Prostate gland (tissue), 2 donors: ENCODE measurements around the gene PCSK1. TPM values are rescaled to one million over a fixed set of nuclear protein-coding genes. Genes with fewer than 3 reads are reported as not detected.

Experiments
- DNase-seq: peaks from one replicate; pipeline ENCODE4 v3.0.0-alpha.2; 2019; ENCODE audit warnings: low spot score
- H3K27ac ChIP-seq, 2 donors: fragments of 200-600 bp; sonication (generic); 2 replicates each; pipeline ENCODE4 v1.5.1; 2017 to 2019
- H3K27me3 ChIP-seq: fragments of 200-600 bp; sonication (generic); replicated peaks from 2 replicates; pipeline ENCODE4 v1.5.1; 2019; ENCODE audit not compliant: insufficient read depth
- H3K36me3 ChIP-seq, 2 donors: fragments of 200-600 bp; sonication (generic); 1 replicate in 1 of 2; 2 replicates in 1 of 2; pipeline versions ENCODE4 v1.5.1 to v1.8.1; 2017 to 2019
- H3K4me1 ChIP-seq: fragments of 200-600 bp; sonication (generic); replicated peaks from 2 replicates; pipeline ENCODE4 v1.5.1; 2019
- H3K4me3 ChIP-seq, 2 donors: fragments of 200-600 bp; sonication (generic); 2 replicates each; pipeline ENCODE4 v1.5.1; 2017 to 2019
- H3K9me3 ChIP-seq: fragments of 200-600 bp; sonication (generic); 2 replicates; pipeline ENCODE4 v1.5.1; 2017
- POLR2A ChIP-seq: fragments of 450-650 bp; IDR thresholded peaks from one replicate; pipeline ENCODE4 v1.6.1; 2016; ENCODE audit warnings: antibody characterized with exemption, mild to moderate bottlenecking
- POLR2AphosphoS5 ChIP-seq: sonication (generic); formaldehyde crosslinking; IDR thresholded peaks from one replicate; pipeline ENCODE4 v1.6.1; 2017; ENCODE audit warnings: antibody characterized with exemption
- WGBS: methylation state at CpG from one replicate; pipeline ENCODE4 v1.1.5; 2018; 5-methylcytosine and 5-hydroxymethylcytosine counted together
- intact Hi-C: fragments of 100-400 bp; cut with DNase I; formaldehyde crosslinking; loops from one replicate; pipeline ENCODE4 v1.14.2; 2022
- total RNA-seq, 2 donors: library from RNA; depleted of rRNA; stranded (reverse); fragments of >200 nt; gene quantifications; one replicate each; pipeline ENCODE4 v1.1.0, GENCODE V29; 2016
- TF ChIP-seq, protein P1 (sequence below), 4 experiments: fragments of 200-600 bp in 2 of 4; fragments of 450-650 bp in 2 of 4; sonication (generic) in 2 of 4; IDR thresholded peaks; 1 replicate in 3 of 4; 2 replicates in 1 of 4; pipeline ENCODE4 v1.5.1; 2016 to 2019; ENCODE audit warnings: antibody characterized with exemption in 4 of 4, mild to moderate bottlenecking in 2 of 4, moderate library complexity in 2 of 4

The PCSK1 gene
- total RNA-seq, 2 donors from 2014 or later: 0.14 to 0.34 TPM

DNA sequence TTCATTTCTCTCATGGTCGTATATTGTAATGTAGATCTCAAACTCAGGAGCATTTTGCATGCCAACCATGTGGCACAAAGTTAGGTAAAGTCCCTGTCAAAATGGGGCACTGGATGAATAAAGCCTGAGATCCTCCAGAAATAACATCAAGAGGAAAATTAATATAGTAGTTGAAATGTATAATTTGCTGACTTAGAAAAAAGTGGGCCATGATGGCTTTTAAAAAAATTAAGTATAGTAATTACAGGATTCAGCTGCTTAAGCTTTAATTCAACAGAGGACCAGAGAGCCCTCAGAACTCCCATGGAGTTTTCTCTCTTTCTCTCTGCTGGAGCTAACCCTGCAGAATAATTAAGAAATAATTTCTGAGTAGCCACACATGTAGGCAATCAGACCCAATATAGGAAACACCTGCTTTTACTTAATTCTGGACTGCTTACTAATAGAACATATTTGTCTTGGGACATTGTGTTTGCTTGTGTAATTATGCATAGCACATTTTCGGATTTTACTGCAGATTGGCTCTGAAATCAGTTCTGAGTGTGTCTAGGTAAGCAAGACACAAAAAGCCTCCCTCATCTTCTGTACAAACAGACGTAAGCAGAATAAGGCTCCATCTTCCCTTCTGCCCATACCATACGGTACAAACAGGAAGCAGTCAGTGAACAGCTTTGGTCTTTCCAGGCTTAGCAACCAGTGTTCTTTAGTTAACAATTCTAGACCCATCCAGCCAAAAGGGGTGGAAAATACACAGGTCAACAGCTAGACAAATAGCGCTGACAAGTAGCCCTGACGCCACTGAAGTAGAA lies 26.5 kb upstream of the PCSK1 start:
- intact Hi-C loops: no loop called here
- TF ChIP-seq, protein P1, sequence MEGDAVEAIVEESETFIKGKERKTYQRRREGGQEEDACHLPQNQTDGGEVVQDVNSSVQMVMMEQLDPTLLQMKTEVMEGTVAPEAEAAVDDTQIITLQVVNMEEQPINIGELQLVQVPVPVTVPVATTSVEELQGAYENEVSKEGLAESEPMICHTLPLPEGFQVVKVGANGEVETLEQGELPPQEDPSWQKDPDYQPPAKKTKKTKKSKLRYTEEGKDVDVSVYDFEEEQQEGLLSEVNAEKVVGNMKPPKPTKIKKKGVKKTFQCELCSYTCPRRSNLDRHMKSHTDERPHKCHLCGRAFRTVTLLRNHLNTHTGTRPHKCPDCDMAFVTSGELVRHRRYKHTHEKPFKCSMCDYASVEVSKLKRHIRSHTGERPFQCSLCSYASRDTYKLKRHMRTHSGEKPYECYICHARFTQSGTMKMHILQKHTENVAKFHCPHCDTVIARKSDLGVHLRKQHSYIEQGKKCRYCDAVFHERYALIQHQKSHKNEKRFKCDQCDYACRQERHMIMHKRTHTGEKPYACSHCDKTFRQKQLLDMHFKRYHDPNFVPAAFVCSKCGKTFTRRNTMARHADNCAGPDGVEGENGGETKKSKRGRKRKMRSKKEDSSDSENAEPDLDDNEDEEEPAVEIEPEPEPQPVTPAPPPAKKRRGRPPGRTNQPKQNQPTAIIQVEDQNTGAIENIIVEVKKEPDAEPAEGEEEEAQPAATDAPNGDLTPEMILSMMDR (IDR thresholded peaks at IDR 0.05): no peak
- TF ChIP-seq POLR2AphosphoS5 (no peak), POLR2A (no peak)
- 68% methylated on average over 6 of the region's 6 CpGs for WGBS
- Histone ChIP-seq H3K27me3 (no peaks in the 10 kb centered on the region), H3K4me1 (no peaks in the 10 kb centered on the region), H3K27ac (no peak overlapping the region), H3K36me3 (no peaks in the 10 kb centered on the region), H3K9me3 (no peaks in the 10 kb centered on the region), H3K4me3 (no peak overlapping the region)
- no peak for DNase-seq

DNA sequence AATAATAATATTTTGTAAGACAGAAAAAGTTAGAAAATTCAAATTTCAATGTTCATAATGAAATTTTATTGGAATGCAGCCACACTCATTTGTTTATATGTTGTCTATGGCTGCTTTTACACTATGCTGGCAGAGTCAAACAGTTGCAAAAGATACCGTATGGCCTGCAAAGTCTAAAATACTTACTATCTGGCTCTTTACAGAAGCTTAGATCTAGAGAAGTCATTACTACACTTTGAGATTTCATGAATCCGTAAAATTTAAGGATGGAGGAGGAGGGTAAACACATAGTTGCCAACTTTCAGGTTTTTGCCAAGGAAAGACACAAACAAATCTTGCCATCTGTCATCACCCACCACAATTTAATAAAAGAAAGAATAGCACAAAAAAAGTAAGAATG lies 25.1 kb upstream of the PCSK1 start:
- Histone ChIP-seq H3K4me1 (no peaks in the 10 kb centered on the region), H3K27ac (no peak overlapping the region), H3K27me3 (no peaks in the 10 kb centered on the region), H3K9me3 (no peaks in the 10 kb centered on the region), H3K4me3 (no peak overlapping the region), H3K36me3 (no peaks in the 10 kb centered on the region)
- TF ChIP-seq POLR2A (no peak), POLR2AphosphoS5 (no peak)
- TF ChIP-seq, protein P1 (IDR thresholded peaks at IDR 0.05): no peak
- WGBS: 74% methylated on average over 2 of the region's 2 CpGs
- no peak for DNase-seq
- intact Hi-C loops: no loop called here

DNA sequence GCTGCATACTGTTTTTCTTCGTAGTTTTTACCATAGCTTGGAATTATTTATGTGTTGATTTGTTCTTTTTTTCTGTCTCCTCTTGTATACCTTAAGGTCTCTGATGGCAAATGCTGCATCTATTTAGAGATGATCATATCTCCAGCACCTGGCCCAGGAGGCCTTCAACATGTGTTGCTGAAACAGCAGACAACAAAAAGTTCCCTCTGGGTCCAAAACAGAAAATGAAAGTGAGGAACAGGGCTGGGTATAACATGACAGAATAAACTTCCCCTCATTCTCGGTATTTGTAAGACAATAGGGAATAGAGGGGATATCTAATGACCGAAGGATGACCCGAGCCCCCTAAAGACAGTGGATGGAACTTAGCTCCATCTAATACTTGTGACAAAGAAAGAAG lies 22.7 kb upstream of the PCSK1 start:
- Histone ChIP-seq H3K27me3 (no peaks in the 10 kb centered on the region), H3K36me3 (no peaks in the 10 kb centered on the region), H3K4me1 (no peaks in the 10 kb centered on the region), H3K4me3 (no peak overlapping the region), H3K27ac (no peak overlapping the region), H3K9me3 (no peaks in the 10 kb centered on the region)
- TF ChIP-seq POLR2A (no peak), POLR2AphosphoS5 (no peak)
- TF ChIP-seq, protein P1 (IDR thresholded peaks at IDR 0.05): no peak
- whole genome bisulfite sequencing: 94% methylated on average over 4 of the region's 4 CpGs
- no peak for DNase-seq
- intact Hi-C loops: no loop called here

DNA sequence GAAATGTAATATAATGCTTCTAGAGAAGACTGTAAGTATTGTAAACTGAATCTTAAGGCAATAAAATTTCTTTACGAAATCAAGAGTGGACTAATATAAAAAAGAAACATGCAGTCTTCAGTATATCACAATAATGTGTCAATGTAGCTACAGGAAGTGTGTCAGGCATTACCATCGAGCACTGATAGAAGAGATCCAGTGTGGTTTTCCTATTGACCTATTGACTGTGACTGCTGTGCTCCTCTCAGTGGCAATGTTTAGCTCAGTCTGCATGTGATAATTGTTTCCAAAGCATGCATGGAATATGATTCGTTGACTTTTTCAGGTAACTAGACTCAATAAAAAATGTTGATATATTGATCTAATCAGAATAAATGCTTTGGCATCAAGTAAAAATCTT lies 20.3 kb upstream of the PCSK1 start:
- TF ChIP-seq POLR2A (no peak), POLR2AphosphoS5 (no peak)
- TF ChIP-seq, protein P1 (IDR thresholded peaks at IDR 0.05): no peak
- Histone ChIP-seq H3K9me3 (no peaks in the 10 kb centered on the region), H3K27me3 (no peaks in the 10 kb centered on the region), H3K4me1 (no peaks in the 10 kb centered on the region), H3K4me3 (no peak overlapping the region), H3K27ac (no peak overlapping the region), H3K36me3 (no peaks in the 10 kb centered on the region)
- intact Hi-C loops: no loop called here
- WGBS: 78% methylated on average over 3 of the region's 3 CpGs
- DNase-seq: no peak

DNA sequence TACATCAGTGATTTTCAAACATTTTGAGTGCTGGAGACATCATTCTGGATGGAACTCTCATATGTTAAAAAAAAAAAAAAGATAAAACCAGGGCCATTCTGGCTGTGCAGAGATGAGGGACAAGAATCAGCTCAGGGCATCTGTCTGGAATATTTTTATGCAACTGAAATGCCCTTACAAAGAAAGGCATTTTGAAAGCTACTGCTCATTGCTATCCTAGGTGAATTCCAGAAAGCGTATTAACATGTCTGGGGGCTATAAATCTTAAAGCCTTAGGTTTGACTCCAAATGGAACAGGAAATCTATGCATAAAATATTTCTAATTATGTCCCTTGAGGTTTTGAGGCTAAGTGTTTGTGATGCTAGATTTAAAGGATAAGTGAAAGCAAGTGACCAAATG lies 14.9 kb upstream of the PCSK1 start:
- no peaks in the 10 kb centered on the region for H3K27me3 ChIP-seq
- H3K27ac ChIP-seq: no peak overlapping the region
- H3K4me1 ChIP-seq: no peaks in the 10 kb centered on the region
- H3K9me3 ChIP-seq: no peaks in the 10 kb centered on the region
- WGBS: 21% methylated on average over 1 of the region's 1 CpG
- no peak for TF ChIP-seq POLR2A
- no peak for TF ChIP-seq POLR2AphosphoS5
- TF ChIP-seq, protein P1 (IDR thresholded peaks at IDR 0.05): no peak
- no peak overlapping the region for H3K4me3 ChIP-seq
- H3K36me3 ChIP-seq: no peaks in the 10 kb centered on the region
- no peak for DNase-seq
- intact Hi-C loops: no loop called here
